GDM1 (cell line): Measurements from ENCODE around the gene PPP6R3.
"Not testable (repeated sequence)": the region's sequence is repeated elsewhere in the genome, so short reads cannot be mapped to it uniquely, and the experiment has no call there.

Source experiments
- DNase-seq: peaks from one replicate; lab custom pipeline; 2025; lab: John Stamatoyannopoulos, UW

Gene PPP6R3

DNA sequence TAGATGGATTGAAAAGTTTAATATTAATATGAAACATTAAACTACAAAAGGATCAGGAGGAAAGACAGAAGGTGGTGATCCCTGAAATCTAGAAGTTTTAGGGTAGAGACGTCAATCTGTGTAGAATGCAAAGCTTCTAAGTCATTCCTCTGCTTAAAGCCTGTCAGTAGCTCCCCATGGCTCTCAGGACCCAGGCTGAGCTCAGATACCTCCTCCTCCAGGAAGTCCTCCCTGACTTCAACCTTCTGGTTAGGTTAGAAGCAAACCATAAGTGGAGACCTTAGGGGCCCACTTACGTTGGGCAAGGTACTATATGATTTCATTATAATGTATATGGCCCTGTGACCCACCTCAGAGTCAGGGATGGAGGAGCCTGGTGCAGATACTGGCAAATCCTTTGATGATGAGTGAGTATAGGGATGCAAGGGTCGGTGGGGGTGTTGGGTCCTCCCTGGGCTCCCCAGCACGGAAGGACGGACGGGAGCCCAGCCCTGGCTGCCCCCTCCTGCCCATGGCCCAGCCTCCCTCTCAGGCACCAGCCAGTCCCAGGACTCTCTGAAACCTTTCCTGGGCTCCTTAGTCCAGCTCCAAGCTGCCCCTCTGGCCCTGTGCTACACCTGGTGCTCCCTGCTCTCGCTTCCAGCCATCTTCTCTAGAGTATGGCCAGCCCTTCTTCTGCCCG lies 3.2 kb upstream of the PPP6R3 start:
- DNase-seq, result no peak

DNA sequence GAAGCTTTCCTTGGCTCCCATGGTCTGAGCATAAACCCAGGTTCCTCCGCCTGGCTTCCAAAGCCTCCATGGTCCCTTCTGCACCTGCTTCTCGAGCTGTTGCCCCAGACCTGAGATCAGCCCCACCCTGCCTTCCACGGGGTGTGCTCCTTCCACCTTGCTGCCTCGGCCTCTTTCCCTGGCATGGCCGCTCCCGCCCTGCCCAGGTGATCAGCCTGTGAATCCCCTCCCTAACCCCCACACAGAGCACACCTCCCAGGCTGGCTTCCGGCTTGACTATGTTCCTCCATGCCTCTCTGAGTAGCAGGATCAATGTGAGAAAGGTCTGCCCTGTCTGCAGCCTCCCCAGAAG lies 2.7 kb upstream of the PPP6R3 start:
- no peak for DNase-seq

DNA sequence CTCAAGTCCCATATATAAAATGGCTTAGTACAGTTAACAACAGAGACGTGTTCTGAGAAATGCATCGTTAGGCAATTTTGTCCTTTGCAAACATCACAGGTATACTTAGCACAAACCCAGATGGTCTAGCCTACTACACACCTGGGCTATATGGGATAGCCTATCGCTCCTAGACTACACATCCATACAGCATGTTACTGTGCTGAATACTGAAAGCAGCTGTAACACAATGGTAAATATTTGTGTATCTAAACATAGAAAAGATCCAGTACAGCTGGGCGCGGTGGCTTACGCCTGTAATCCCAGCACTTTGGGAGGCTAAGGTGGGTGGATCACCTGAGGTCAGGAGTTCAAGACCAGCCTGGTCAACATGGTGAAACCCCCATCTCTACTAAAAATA lies 2.2 kb upstream of the PPP6R3 start:
- DNase-seq, result not testable (repeated sequence)

DNA sequence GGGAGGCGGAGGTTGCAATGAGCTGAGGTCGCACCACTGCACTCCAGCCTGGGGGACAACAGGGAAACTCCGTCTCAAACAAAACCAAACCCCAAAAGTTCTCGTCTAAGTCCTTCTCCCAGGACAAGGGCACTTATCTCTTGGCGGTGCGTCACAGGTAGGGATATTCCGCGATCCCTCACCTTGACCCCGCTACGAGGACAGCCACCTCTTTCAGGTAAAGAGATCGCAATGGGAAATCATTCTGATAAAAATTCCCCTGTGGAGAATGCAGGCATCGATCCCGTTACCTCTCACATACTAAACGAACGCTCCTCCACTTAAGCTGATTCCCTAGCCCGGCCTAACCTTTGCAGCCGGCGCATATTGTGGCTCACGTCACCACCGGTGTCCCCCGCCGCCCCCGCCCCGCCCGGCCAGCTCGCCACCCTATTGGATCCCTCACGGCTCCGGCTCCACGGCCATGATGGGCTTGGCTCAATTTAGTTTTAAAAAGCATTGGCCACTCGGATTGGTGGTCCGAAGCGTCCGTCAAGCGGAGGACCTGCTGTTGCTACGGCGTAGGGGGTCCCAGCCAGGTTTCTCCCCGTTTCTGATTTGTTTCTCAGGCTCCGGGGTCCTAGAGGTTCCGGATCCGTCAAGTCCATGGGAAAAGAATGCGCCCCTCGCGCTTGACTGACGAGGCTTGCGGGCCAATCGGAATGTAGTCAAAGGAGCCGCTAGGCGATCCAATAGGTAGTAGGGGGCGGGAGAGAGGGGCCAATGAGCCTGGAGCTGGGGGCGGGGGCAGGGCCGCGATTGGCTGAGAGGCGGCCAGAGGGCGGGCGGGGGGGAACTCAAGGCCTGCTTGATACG lies 439 bp upstream of the PPP6R3 start:
- peak; percentile 98 for DNase-seq

DNA sequence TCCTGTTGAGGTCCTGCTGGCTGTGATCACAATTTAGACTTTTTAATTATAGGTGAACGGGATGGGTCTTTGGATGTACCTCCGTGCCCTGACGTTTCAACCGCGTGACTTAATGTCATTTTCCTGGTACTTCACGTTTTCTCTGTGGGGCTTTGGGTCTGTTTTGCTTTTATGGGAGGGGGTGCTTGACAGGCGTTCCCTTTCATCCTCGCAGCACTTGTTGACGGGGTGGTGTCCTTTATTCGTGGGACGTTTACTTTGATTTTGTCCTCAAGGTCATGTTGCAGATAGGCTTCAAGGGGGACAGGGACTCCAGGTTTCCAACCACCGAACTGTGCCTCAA lies 994 bp downstream of the PPP6R3 start:
- DNase-seq, result no peak

DNA sequence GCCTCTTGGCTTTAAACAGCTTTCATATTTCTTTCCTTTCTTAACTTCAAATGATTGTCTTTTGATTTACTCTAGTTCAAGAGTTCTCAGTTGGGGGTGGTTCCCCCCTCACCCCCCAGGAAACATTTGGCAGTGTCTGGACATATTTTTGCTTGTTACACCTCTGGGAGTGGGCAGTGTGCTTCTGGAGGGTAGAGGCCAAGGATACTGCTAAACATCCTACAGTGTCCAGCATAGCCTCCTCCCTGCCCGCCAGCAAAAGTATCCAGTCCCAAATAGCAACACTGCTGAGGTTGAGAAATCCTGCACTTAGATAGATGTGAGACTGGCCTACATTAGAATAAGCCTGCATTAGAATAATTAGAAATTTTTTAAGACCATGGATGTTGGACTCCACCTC lies 3.2 kb downstream of the PPP6R3 start:
- DNase-seq, result no peak

DNA sequence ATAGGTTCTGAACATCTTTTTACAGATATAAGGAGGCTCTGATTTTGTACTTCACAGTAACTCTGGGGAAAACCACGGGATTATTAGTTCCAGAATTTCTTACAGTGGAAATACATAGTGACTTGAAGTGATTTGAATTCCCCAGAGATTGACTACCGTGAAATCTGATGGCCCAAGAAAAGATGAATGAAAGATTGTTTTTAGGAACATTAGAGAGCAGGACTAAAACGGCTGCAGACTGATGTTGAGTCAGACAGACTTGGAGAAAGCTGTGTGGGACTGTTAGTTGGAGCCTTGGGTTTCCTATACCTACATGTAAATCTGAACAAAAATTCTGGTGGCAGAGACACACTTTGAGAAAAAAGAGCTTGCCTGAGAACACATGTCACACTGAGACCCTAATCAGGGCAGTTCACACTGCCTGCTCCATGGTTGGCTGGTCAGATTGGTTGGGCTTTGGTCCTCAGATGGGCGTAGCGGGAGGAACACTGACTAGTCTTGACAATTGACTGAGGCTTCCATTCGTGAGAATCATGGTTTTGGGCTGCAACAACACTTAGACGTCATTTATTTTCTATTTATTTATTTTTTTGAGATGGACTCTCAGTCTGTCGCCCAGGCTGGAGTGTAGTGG lies 6.8 kb downstream of the PPP6R3 start:
- no peak for DNase-seq

DNA sequence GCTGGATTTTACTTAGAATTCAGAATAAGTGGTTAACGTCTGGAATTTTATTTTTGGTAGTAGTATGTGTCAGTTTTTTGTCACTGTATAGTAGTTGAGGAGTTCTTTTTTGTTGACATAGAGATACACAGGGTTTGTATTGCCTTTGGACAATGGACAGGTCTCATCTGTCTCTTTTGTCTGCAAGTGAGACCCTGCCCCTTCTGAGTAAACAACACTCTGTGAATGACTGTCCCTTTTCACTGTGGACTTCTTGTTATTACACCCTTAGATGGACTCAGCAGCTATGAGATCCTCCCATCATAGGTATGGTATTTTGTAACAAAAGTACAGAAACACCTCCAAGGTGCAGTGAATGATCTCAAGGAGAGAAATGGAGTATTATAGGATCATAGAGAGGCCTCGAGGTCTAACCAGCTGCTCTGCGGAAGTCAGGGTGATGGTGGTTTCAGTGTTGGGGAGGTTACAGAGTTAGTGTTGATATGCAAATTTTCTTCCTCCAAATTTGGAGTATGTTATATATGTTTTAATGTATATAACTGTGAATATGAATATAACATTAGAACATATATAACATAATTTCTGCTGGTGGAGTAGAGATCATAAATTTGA lies 7.8 kb downstream of the PPP6R3 start:
- DNase-seq, result no peak

DNA sequence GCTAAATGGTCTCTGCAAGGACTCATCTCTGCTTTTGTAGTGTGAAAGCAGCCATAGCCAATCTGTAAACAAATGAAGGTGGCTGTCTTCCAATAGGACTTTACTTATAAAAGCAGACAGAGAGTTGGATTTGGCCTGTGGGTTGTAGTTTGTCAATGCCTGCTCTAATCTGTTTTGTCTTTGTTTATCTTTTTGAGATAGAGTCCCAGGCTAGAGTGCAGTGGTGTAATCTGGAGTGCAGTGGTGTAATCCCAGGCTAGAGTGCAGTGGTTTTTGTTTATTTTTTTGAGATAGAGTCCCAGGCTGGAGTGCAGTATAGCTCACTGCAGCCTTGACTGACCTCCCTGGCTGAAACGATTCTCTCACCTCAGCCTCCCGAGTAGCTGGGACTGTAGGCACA lies 8.6 kb downstream of the PPP6R3 start:
- DNase-seq, result no peak

DNA sequence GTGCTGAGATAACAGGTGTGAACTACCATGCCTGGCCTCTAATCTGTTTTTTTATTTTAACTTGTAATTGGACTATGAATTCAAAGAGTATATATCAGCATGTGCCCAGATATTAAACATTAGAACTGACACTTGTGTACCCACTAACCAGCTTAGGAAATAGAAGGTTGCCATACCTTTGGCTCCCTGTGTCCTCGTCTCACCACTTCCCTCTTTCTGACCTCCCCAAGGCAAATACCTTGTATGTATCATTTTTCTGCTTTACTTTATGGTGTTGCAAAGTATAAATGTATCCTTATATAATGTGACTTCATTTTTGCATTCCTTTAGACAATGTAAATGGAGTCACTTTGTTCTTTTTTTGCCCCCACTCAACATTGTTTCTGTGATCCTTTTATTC lies 9.1 kb downstream of the PPP6R3 start:
- no peak for DNase-seq

DNA sequence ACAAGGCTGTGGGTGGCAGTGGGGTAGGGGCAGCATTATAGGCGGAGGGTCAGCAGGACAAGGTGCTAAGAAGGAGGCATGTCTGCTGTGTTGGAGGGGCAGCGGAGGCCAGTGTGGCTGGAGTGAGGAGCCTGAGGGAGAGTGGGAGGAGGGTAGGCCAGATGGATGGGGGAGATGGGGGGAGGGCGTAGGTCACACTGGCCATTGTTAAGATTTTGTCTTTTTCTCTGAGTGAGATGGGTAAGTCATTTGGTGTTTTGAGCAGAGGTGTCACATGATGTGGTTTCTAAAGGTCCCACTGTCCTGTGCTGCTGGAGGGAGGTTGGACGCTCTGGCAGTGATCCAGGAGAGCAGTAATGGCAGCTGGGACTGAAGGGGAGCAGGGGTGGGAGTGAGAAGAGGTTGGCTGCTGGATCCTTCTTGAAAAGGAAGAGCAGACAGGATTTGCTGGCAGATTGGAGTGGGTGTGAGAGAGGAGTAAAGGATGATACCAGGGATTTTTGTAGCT lies 9.8 kb downstream of the PPP6R3 start:
- no peak for DNase-seq

DNA sequence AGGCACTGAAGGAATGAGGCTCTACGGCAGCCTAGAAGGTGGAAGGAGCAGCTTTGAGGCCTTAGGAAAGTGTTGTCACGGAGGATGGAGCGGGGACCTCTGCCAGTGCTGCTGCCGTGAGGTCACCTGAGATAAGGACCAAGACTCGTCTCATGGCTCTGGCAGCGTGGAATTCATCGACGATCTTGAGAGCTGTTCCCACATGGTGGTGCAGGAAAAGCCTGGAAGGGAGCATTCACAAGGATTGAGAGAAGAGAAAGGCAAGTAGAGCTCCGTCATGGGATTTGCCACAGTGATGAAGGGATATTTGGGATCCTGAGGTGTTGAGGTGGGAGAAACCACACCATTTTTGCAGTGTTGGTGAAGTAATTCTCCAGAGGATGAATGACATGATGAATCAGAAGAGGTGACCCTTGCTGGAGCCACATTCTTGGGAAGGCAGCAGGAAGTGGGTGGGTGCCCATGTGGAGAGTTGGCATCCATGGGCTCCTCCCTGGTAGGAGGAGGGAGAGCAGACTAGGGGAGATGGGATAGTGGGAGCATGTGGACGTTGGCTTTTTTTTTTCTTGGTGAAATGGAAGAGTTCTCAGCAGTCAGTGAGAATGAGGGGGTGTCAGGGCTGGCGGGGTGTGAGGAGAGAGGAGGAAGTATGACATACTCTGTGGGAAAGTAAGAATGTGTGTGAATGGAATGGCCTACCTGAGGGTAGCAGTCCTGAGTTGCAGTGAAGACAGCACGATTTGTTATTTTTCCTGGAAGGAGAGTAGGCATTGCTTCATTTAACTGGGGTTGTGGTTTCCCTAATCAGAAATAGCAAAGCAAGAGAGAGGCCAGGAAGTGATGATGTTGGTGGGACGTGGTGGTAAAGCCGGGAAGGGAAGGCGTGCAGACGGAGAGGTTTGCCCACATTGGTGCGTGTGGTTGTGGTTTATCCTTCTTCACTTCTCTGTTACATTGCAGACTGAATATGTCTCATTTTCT lies 11.1 kb downstream of the PPP6R3 start:
- DNase-seq, result peak; percentile 76

DNA sequence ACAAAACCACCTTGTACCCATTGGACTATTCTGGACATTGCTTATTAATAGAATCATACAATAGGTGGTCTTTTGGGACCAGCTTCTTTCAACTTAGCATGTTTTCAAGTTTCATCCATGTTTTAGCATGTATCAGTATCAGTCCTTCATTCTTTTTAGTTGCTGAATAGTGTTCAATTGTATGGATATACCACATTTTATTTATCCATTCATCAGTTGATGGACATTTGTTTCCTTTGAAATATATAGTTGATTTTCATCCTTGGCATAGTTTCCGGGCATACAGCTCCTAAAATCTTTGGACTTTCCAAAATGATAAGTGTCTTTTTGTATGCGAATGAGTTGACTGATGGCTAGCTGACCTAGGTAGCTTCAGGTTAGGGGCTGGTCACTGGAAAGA lies 12.2 kb downstream of the PPP6R3 start:
- no peak for DNase-seq

DNA sequence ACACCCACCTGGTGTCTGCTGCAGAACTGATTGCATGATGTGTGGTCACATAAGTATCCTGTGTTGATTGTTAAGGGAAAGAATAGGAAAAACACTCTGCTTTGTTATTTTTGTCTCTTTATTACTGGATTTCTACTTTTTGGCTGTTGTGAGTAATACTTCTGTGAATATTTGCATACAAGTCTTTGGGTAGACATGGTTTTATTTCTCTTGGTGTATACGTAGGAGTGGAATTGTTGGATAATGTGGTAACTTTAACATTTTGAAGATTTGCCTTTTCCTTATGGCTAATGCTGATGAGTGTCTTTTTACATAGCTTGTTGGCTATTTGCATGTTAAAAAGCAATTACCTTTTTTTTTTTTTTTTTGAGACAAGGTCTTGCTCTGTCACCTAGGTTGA lies 13.1 kb downstream of the PPP6R3 start:
- no peak for DNase-seq

DNA sequence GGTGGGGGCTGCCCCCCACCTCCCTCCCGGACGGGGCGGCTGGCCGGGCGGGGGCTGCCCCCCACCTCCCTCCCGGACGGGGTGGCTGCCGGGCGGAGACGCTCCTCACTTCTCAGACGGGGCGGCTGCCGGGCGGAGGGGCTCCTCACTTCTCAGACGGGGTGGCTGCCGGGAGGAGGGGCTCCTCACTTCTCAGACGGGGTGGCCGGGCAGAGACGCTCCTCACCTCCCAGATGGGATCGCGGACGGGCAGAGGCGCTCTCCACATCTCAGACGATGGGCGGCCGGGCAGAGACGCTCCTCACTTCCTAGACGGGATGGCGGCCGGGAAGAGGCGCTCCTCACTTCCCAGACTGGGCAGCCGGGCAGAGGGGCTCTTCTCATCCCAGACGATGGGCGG lies 15.1 kb downstream of the PPP6R3 start:
- not testable (repeated sequence) for DNase-seq

DNA sequence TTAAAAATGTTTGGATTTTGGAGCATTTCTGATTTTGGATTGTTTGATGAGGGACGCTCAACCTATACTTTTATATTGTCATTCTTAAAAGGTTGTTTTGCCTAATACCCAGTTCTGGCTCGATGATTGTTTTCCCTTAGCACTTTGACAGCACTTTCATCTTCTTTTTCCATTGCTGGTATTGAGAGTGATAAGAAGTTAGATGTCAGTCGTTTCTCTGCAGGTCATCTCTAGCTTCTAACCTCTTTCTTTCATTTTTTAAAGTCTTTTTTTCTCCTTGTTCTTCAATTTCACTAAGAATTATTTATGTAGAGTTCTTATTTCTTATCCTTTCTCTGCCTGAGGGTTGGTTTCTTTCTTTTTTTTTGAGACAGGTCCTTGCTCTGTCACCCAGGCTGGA lies 18.8 kb downstream of the PPP6R3 start:
- no peak for DNase-seq

DNA sequence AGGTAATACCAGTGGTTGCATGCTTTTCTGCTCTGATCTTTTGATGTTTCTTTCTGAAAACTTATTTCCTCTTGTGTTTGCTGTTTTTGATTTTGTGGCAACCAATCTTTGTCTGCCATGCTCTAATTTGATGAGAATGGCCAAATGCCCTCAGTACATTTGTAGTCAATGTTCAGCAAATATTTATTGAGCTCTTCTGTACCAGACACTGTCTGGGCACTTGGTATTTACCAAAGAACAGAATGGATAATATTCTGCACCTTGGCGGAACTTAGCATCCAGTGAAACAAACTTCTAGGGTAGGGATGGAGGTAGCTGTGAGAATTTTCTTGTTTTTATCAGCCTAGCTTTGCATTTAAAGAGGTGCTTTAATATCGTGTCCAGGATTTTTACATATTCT lies 19.6 kb downstream of the PPP6R3 start:
- no peak for DNase-seq

DNA sequence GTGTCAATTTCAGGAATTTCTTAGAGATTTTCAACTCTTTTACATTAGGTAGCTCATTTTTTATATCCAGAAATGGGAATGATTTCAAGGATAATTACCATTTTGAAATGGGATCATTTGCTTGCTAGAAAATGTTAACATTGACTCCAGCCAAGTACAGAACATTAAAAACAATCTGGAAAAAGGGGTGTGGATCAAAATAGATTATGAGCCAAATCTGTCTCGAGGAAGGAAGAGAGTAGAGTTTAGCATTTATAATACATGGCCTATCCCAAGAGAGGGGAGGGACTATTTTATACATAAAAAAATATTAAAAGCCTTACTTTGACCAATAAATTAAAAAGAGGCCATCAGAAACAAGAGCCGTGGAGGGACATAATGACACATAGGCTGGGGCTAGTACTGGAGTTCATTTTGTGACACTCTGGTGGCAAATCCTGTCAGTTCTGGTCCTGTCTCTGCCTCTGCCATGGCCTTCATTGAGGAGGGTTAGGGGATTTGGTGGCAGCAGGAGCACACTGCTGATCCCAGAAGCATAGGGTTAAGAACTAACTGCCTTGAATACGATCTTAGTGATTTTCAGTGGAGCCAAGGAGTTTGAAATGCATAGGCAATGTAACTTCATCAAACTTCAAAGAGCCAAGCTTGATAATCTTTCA lies 20.4 kb downstream of the PPP6R3 start:
- no peak for DNase-seq

DNA sequence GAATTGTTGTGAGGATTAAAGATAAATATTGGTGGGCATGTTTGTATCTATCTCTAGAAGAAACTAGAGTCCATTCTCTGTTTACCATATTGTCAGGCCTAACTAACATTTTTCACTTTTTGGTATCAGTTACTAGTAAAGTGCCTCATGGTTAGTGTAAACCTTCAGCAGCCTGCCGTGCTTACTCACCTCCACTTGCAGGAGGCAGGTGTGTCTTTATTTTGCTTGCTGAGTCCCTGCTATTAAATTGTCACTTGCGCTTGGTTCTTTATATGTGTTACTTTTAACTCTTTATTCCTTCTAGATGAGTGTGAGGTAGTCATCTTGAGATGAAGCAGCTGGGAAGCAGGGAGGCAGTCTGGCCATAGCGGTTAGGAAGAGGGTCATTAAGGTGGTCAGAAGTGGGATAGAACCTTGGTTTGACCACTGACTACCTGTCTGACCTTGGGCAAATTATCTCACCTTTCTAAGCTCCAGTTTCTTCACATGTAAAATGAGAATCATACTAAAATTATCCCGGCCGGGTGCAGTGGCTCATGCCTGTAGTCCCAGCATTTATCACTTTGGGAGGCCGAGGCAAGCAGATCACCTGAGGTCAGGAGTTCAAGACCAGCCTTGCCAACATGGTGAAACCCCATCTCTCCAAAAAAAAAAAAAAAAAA lies 21.2 kb downstream of the PPP6R3 start:
- no peak for DNase-seq

DNA sequence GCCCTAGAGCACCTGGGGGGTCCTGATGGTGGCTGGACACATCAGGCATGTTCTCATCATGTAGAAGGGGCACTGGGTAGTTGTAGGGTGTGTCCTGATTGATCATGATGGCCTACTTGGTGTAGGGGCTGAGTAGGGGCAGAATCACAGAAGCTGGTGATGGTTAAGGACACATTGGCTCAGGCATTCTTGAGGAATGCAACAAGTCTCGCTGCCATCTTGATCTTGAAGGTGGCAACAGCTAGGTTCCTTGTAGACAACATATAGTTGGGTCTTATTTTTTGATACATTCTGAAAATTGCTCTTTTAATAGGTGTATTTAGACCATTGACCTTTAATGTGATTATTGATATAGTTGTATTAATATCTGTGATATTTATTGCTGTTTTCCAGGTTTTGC lies 28.1 kb downstream of the PPP6R3 start:
- no peak for DNase-seq
